Measurements from ENCODE around the gene ADGRV1. TPM values are rescaled to one million over a fixed set of nuclear protein-coding genes. Genes with fewer than 3 reads are reported as not detected.

ADGRV1 gene
- total RNA-seq, 5 donors from 2014 or later (not counting 1 experiment from before 2014, with no cell fraction given) = 0.68 to 1.6 (median 1.2) TPM; not detected in 1

GRCh38 chr5:90700299-90700698 lies 141.7 kb downstream of the ADGRV1 start:
- Histone ChIP-seq H3K27ac (ENCODE audit: low read length) (no peak overlapping the region), H3K4me3 (ENCODE audit: control insufficient read depth in 1 of 2, extremely low read depth in 1 of 2, low read length in 1 of 2) (no peak overlapping the region), H3K4me1 (ENCODE audit: control insufficient read depth in 1 of 2, extremely low read depth in 1 of 2, insufficient read depth in 2 of 2, low read length in 2 of 2) (no peaks in the 10 kb centered on the region), H3K9me3 (no peaks in the 10 kb centered on the region), H3K27me3 (replicated peaks in 1 of 2; ENCODE audit: control insufficient read depth in 2 of 2, extremely low read depth in 1 of 2, insufficient read depth in 2 of 2, low read length in 1 of 2) (no peaks in the 10 kb centered on the region), H3K36me3 (ENCODE audit: control insufficient read depth in 2 of 2, extremely low read depth in 1 of 2, insufficient read depth in 1 of 2, low read length in 1 of 2) (no peaks in the 10 kb centered on the region)
- no peaks in the 10 kb centered on the region for H3K9me3 Mint-ChIP-seq
- no peak overlapping the region for H3K4me3 Mint-ChIP-seq
- POLR2A ChIA-PET = no interaction called here
- WGBS (ENCODE audit: insufficient coverage) = no CpG with 5 or more reads among the region's 2 CpGs
- DNase-seq (no peak), ATAC-seq (replicated peaks in 1 of 4) (no peak)
- peaks cover 0 to 5% of the 10 kb centered on the region in 2 donors for H3K27me3 Mint-ChIP-seq
- H3K27ac Mint-ChIP-seq = no peak overlapping the region
- no peaks in the 10 kb centered on the region for H3K36me3 Mint-ChIP-seq
- CTCF ChIA-PET = no interaction called here
- no peaks in the 10 kb centered on the region for H3K4me1 Mint-ChIP-seq

GRCh38 chr5:90703932-90704331 lies 145.3 kb downstream of the ADGRV1 start:
- no peak overlapping the region for H3K4me3 ChIP-seq (ENCODE audit: control insufficient read depth in 1 of 2, extremely low read depth in 1 of 2, low read length in 1 of 2)
- Mint-ChIP-seq H3K4me1 (no peaks in the 10 kb centered on the region), H3K27ac (no peak overlapping the region), H3K4me3 (no peak overlapping the region), H3K36me3 (no peaks in the 10 kb centered on the region), H3K9me3 (no peaks in the 10 kb centered on the region), H3K27me3 (peaks cover 3 to 6% of the 10 kb centered on the region in 2 donors)
- ChIA-PET CTCF (no interaction called here), POLR2A (no interaction called here)
- no peaks in the 10 kb centered on the region for H3K9me3 ChIP-seq
- DNase-seq (no peak), ATAC-seq (replicated peaks in 1 of 4) (no peak)
- no peaks in the 10 kb centered on the region for H3K36me3 ChIP-seq (ENCODE audit: control insufficient read depth in 2 of 2, extremely low read depth in 1 of 2, insufficient read depth in 1 of 2, low read length in 1 of 2)
- H3K4me1 ChIP-seq (ENCODE audit: control insufficient read depth in 1 of 2, extremely low read depth in 1 of 2, insufficient read depth in 2 of 2, low read length in 2 of 2) = no peaks in the 10 kb centered on the region
- H3K27ac ChIP-seq (ENCODE audit: low read length) = no peak overlapping the region
- H3K27me3 ChIP-seq (replicated peaks in 1 of 2; ENCODE audit: control insufficient read depth in 2 of 2, extremely low read depth in 1 of 2, insufficient read depth in 2 of 2, low read length in 1 of 2) = no peaks in the 10 kb centered on the region

- Mint-ChIP-seq H3K27me3 (peaks cover 3 to 6% of the 10 kb centered on the region in 2 donors), H3K36me3 (no peaks in the 10 kb centered on the region), H3K4me3 (no peak overlapping the region), H3K27ac (no peak overlapping the region), H3K4me1 (no peaks in the 10 kb centered on the region), H3K9me3 (no peaks in the 10 kb centered on the region)
- H3K4me3 ChIP-seq (ENCODE audit: control insufficient read depth in 1 of 2, extremely low read depth in 1 of 2, low read length in 1 of 2) = no peak overlapping the region
- no peak for ATAC-seq (replicated peaks in 1 of 4)
- no CpG with 5 or more reads among the region's 1 CpG for WGBS (ENCODE audit: insufficient coverage)
- ChIA-PET POLR2A (no interaction called here), CTCF (interaction anchor here in 1 of 2 donors (0.7 kb wide), 1 partner anchor 413 kb away, joined by 3 read pairs; no protein-coding TSS in a partner anchor)
- H3K36me3 ChIP-seq (ENCODE audit: control insufficient read depth in 2 of 2, extremely low read depth in 1 of 2, insufficient read depth in 1 of 2, low read length in 1 of 2) = no peaks in the 10 kb centered on the region
- no peak for DNase-seq
- H3K4me1 ChIP-seq (ENCODE audit: control insufficient read depth in 1 of 2, extremely low read depth in 1 of 2, insufficient read depth in 2 of 2, low read length in 2 of 2) = no peaks in the 10 kb centered on the region
- no peak overlapping the region for H3K27ac ChIP-seq (ENCODE audit: low read length)
- no peaks in the 10 kb centered on the region for H3K27me3 ChIP-seq (replicated peaks in 1 of 2; ENCODE audit: control insufficient read depth in 2 of 2, extremely low read depth in 1 of 2, insufficient read depth in 2 of 2, low read length in 1 of 2)
- H3K9me3 ChIP-seq = no peaks in the 10 kb centered on the region
These were observed 149.1 kb downstream of the ADGRV1 start for GRCh38 chr5:90707698-90708097.

- Mint-ChIP-seq H3K4me3 (no peak overlapping the region), H3K27ac (no peak overlapping the region), H3K36me3 (no peaks in the 10 kb centered on the region), H3K4me1 (no peaks in the 10 kb centered on the region), H3K9me3 (no peaks in the 10 kb centered on the region), H3K27me3 (peaks cover 3 to 7% of the 10 kb centered on the region in 2 donors)
- ATAC-seq (replicated peaks in 1 of 4) = peak in 1 of 4 experiments; percentile 27
- Histone ChIP-seq H3K27ac (ENCODE audit: low read length) (no peak overlapping the region), H3K9me3 (no peaks in the 10 kb centered on the region), H3K4me1 (ENCODE audit: control insufficient read depth in 1 of 2, extremely low read depth in 1 of 2, insufficient read depth in 2 of 2, low read length in 2 of 2) (no peaks in the 10 kb centered on the region), H3K27me3 (replicated peaks in 1 of 2; ENCODE audit: control insufficient read depth in 2 of 2, extremely low read depth in 1 of 2, insufficient read depth in 2 of 2, low read length in 1 of 2) (no peaks in the 10 kb centered on the region), H3K36me3 (ENCODE audit: control insufficient read depth in 2 of 2, extremely low read depth in 1 of 2, insufficient read depth in 1 of 2, low read length in 1 of 2) (no peaks in the 10 kb centered on the region), H3K4me3 (ENCODE audit: control insufficient read depth in 1 of 2, extremely low read depth in 1 of 2, low read length in 1 of 2) (no peak overlapping the region)
- POLR2A ChIA-PET = no interaction called here
- WGBS (ENCODE audit: insufficient coverage) = no CpG with 5 or more reads among the region's 1 CpG
- CTCF ChIA-PET = interaction anchor here in 1 of 2 donors (0.6 kb wide), 1 partner anchor 270 kb away, joined by 9 read pairs; no protein-coding TSS in a partner anchor
- DNase-seq = peak in 2 of 35 experiments; percentile 0 to 3
These were observed 150.9 kb downstream of the ADGRV1 start for GRCh38 chr5:90709323-90710155.

- POLR2A ChIA-PET = no interaction called here
- Histone ChIP-seq H3K27ac (ENCODE audit: low read length) (no peak overlapping the region), H3K27me3 (replicated peaks in 1 of 2; ENCODE audit: control insufficient read depth in 2 of 2, extremely low read depth in 1 of 2, insufficient read depth in 2 of 2, low read length in 1 of 2) (no peaks in the 10 kb centered on the region), H3K9me3 (no peaks in the 10 kb centered on the region), H3K4me1 (ENCODE audit: control insufficient read depth in 1 of 2, extremely low read depth in 1 of 2, insufficient read depth in 2 of 2, low read length in 2 of 2) (no peaks in the 10 kb centered on the region), H3K4me3 (ENCODE audit: control insufficient read depth in 1 of 2, extremely low read depth in 1 of 2, low read length in 1 of 2) (no peak overlapping the region), H3K36me3 (ENCODE audit: control insufficient read depth in 2 of 2, extremely low read depth in 1 of 2, insufficient read depth in 1 of 2, low read length in 1 of 2) (no peaks in the 10 kb centered on the region)
- Mint-ChIP-seq H3K36me3 (no peaks in the 10 kb centered on the region), H3K4me3 (no peak overlapping the region), H3K9me3 (peaks cover 0 to 4% (median 0%) of the 10 kb centered on the region in 3 donors), H3K4me1 (no peaks in the 10 kb centered on the region), H3K27ac (no peak overlapping the region), H3K27me3 (peaks cover 5 to 9% of the 10 kb centered on the region in 2 donors)
- CTCF ChIA-PET = no interaction called here
- no peak for DNase-seq
- ATAC-seq (replicated peaks in 1 of 4) = no peak
These were observed 159.8 kb downstream of the ADGRV1 start for GRCh38 chr5:90718387-90718786.

- Mint-ChIP-seq H3K4me1 (no peaks in the 10 kb centered on the region), H3K36me3 (no peaks in the 10 kb centered on the region), H3K27me3 (peaks cover 4 to 19% of the 10 kb centered on the region in 2 donors), H3K9me3 (peaks cover 16 to 25% (median 17%) of the 10 kb centered on the region in 3 donors), H3K4me3 (no peak overlapping the region), H3K27ac (no peak overlapping the region)
- DNase-seq (no peak), ATAC-seq (replicated peaks in 1 of 4) (no peak)
- Histone ChIP-seq H3K4me3 (ENCODE audit: control insufficient read depth in 1 of 2, extremely low read depth in 1 of 2, low read length in 1 of 2) (no peak overlapping the region), H3K27me3 (replicated peaks in 1 of 2; ENCODE audit: control insufficient read depth in 2 of 2, extremely low read depth in 1 of 2, insufficient read depth in 2 of 2, low read length in 1 of 2) (peaks cover 0 to 14% of the 10 kb centered on the region in 2 experiments), H3K36me3 (ENCODE audit: control insufficient read depth in 2 of 2, extremely low read depth in 1 of 2, insufficient read depth in 1 of 2, low read length in 1 of 2) (no peaks in the 10 kb centered on the region), H3K27ac (ENCODE audit: low read length) (no peak overlapping the region), H3K4me1 (ENCODE audit: control insufficient read depth in 1 of 2, extremely low read depth in 1 of 2, insufficient read depth in 2 of 2, low read length in 2 of 2) (no peaks in the 10 kb centered on the region), H3K9me3 (no peaks in the 10 kb centered on the region)
- WGBS (ENCODE audit: insufficient coverage) = 40% methylated on average over 1 of the region's 1 CpG
- ChIA-PET POLR2A (no interaction called here), CTCF (no interaction called here)
These were observed 181.0 kb downstream of the ADGRV1 start for GRCh38 chr5:90739567-90739966.
